Osteoblast (primary cell): ENCODE results near the gene BCAP31. TPM values are rescaled to one million over a fixed set of nuclear protein-coding genes. Genes with fewer than 3 reads are reported as not detected.

Source experiments
- DNase-seq: peaks from one replicate; pipeline ENCODE4 v3.0.0; 2011; ENCODE audit warnings: low spot score, mixed read lengths; ENCODE audit not compliant: insufficient read length; ENCODE audit errors: missing footprints
- H2AFZ ChIP-seq: 2 replicates; pipeline ENCODE4 v1.6.0; 2011; ENCODE audit warnings: mild to moderate bottlenecking, low read length
- H3K27ac ChIP-seq: 2 replicates; pipeline ENCODE4 v1.5.1; 2011; ENCODE audit warnings: mild to moderate bottlenecking, low read depth, low read length, moderate library complexity
- H3K27me3 ChIP-seq: 2 replicates; pipeline ENCODE4 v1.6.0; 2012; ENCODE audit warnings: mild to moderate bottlenecking, control low read depth, inconsistent platforms, low read length, moderate library complexity; ENCODE audit not compliant: insufficient read depth
- H3K36me3 ChIP-seq: 2 replicates; pipeline ENCODE4 v1.5.1; 2011; ENCODE audit warnings: mild to moderate bottlenecking, low read length, control low read depth, moderate library complexity; ENCODE audit not compliant: insufficient read depth
- H3K4me1 ChIP-seq: 2 replicates; pipeline ENCODE4 v1.5.1; 2011; ENCODE audit warnings: mild to moderate bottlenecking, low read length, control low read depth, moderate library complexity; ENCODE audit not compliant: insufficient read depth
- H3K4me2 ChIP-seq: 2 replicates; pipeline ENCODE4 v1.6.0; 2011; ENCODE audit warnings: mild to moderate bottlenecking, low read length; ENCODE audit not compliant: insufficient read depth
- H3K4me3 ChIP-seq: fragments of 200-600 bp; sonication (generic); 3 replicates; pipeline ENCODE4 v1.5.1; 2012; ENCODE audit warnings: mild to moderate bottlenecking, low read length, inconsistent platforms; ENCODE audit not compliant: insufficient read depth
- H3K79me2 ChIP-seq: 2 replicates; pipeline ENCODE4 v1.6.0; 2012; ENCODE audit warnings: mild to moderate bottlenecking, low read length, control low read depth, inconsistent platforms; ENCODE audit not compliant: insufficient read depth
- H3K9me3 ChIP-seq: 2 replicates; pipeline ENCODE4 v1.5.1; 2011; ENCODE audit warnings: low read depth, low read length, control low read depth
- H4K20me1 ChIP-seq: 2 replicates; pipeline ENCODE4 v1.6.0; 2012; ENCODE audit warnings: mild to moderate bottlenecking, low read length, control low read depth; ENCODE audit not compliant: insufficient read depth
- total RNA-seq: library from RNA; depleted of rRNA; stranded (reverse); fragments of >200 nt; gene quantifications from 2 replicates; pipeline ENCODE4 v1.2.3, GENCODE V29; 2012
- TF ChIP-seq, protein P1 (sequence below): IDR thresholded peaks from 2 replicates; pipeline ENCODE4 v1.5.1; 2011; ENCODE audit warnings: mild to moderate bottlenecking, low read depth, low read length, moderate library complexity; ENCODE audit errors: extremely low read depth

The BCAP31 gene
- total RNA-seq, 1 donor, result 118 TPM

DNA sequence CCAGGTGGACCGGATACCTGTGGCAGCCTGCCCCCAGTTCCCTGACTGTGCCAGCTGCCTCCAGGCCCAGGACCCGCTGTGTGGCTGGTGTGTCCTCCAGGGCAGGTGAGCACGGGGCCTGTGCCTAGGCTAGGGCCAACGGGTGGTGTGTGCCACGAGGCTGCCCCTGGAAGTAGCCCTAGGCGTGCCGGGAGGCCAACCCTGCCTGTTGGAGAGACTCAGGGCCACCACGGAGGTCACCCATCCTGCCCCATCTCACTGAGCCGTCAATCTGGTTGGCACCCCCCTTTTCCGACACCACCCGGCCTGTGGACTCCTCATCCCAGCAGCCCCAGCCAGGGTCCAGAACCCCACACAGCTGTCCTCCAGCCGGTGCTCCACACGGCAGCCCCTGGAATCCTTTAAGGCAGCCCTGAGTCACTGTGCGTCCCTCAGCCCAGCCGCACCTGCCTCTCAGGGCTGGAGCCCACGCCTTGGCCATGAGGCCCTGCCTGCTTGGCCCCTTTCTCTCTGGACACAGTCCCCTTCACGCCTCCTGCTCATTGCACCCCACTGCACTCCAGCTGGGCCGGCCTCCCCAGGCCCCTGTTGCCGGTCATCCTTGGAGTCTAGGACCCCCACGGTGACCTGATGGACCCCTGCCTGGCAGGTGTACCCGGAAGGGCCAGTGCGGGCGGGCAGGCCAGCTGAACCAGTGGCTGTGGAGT, 45.1 kb upstream of the BCAP31 start:
- Histone ChIP-seq H3K27me3 (no peaks in the 10 kb centered on the region), H4K20me1 (peaks cover 5% of the 10 kb centered on the region), H3K4me3 (no peak overlapping the region), H3K27ac (no peak overlapping the region), H2AFZ (no peak overlapping the region), H3K36me3 (no peaks in the 10 kb centered on the region), H3K4me2 (no peak overlapping the region), H3K9me3 (no peaks in the 10 kb centered on the region), H3K4me1 (peaks cover 5% of the 10 kb centered on the region), H3K79me2 (peaks cover 6% of the 10 kb centered on the region)
- peak; percentile 84 for DNase-seq
- TF ChIP-seq, protein P1, sequence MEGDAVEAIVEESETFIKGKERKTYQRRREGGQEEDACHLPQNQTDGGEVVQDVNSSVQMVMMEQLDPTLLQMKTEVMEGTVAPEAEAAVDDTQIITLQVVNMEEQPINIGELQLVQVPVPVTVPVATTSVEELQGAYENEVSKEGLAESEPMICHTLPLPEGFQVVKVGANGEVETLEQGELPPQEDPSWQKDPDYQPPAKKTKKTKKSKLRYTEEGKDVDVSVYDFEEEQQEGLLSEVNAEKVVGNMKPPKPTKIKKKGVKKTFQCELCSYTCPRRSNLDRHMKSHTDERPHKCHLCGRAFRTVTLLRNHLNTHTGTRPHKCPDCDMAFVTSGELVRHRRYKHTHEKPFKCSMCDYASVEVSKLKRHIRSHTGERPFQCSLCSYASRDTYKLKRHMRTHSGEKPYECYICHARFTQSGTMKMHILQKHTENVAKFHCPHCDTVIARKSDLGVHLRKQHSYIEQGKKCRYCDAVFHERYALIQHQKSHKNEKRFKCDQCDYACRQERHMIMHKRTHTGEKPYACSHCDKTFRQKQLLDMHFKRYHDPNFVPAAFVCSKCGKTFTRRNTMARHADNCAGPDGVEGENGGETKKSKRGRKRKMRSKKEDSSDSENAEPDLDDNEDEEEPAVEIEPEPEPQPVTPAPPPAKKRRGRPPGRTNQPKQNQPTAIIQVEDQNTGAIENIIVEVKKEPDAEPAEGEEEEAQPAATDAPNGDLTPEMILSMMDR, result no peak

DNA sequence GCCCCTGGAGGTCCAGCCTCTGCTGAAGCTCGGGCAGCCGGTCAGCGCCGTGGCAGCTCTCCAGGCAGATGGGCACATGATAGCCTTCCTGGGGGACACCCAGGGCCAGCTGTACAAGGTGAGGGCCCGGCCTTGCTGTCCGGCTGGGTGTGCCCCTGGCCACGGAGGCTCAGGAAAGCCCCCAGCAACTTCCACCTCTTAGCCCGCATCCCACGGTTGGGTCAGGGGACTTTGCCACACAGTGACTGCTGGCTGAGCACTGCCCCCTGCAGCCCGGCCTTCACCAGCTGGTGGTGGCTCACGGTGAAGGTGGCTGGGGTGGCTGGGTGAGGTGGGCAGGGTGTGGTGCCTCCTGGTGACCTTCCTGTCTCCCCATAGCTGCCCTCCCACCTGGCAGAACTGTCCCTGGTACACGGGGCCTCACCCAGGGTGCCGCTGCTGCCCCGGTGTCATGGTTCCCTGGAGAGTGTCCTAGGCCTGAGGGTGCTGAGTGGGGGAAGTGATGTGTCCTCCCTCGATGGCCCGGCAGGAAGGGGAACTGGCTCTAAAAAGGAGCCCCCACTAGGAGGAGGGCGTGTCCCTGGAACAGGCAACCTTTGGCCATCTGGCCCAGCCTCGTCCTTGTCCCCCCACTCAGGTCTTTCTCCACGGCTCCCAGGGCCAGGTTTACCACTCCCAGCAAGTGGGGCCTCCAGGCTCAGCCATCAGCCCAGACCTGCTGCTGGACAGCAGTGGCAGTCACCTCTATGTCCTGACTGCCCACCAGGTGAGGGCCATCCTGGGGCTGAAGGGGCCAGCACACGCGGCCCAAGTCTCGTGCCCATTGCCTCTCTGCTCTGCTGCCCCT, 44.3 kb upstream of the BCAP31 start:
- H3K36me3 ChIP-seq, result no peaks in the 10 kb centered on the region
- no peaks in the 10 kb centered on the region for H3K9me3 ChIP-seq
- peaks cover 9% of the 10 kb centered on the region for H4K20me1 ChIP-seq
- peaks cover 5% of the 10 kb centered on the region for H3K4me1 ChIP-seq
- no peak overlapping the region for H3K27ac ChIP-seq
- H3K4me2 ChIP-seq, result no peak overlapping the region
- TF ChIP-seq, protein P1, result no peak
- H3K27me3 ChIP-seq, result no peaks in the 10 kb centered on the region
- H3K4me3 ChIP-seq, result no peak overlapping the region
- H3K79me2 ChIP-seq, result peaks cover 6% of the 10 kb centered on the region
- H2AFZ ChIP-seq, result no peak overlapping the region
- DNase-seq, result peak; percentile 75

DNA sequence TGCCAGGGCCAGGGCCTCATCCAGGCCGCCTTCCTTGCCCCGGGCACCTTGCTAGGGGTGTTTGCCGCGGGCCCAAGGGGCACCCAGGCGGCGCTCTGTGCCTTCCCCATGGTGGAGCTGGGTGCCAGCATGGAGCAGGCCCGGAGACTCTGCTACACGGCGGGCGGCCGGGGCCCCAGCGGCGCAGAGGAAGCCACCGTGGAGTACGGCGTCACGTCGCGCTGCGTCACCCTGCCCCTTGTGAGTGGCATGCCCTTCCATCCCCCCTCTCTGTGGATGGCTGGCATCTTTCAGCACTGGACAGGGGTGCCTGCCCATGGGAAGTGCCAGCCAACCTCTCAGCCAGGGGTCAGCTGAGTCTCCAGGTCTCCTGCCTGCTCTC, 43.5 kb upstream of the BCAP31 start:
- peaks cover 9% of the 10 kb centered on the region for H4K20me1 ChIP-seq
- DNase-seq, result peak; percentile 74
- no peaks in the 10 kb centered on the region for H3K9me3 ChIP-seq
- no peak overlapping the region for H3K4me3 ChIP-seq
- peaks cover 6% of the 10 kb centered on the region for H3K79me2 ChIP-seq
- peaks cover 5% of the 10 kb centered on the region for H3K4me1 ChIP-seq
- H3K27me3 ChIP-seq, result no peaks in the 10 kb centered on the region
- H2AFZ ChIP-seq, result no peak overlapping the region
- H3K36me3 ChIP-seq, result no peaks in the 10 kb centered on the region
- H3K27ac ChIP-seq, result no peak overlapping the region
- TF ChIP-seq, protein P1, result no peak
- no peak overlapping the region for H3K4me2 ChIP-seq
